H9 (cell line): ENCODE data around the gene ITGA8. TPM values are rescaled to one million over a fixed set of nuclear protein-coding genes. Genes with fewer than 3 reads are reported as not detected.

Source experiments
- DNase-seq: peaks from one replicate; pipeline ENCODE4 v3.0.0-alpha.2; 2017
- H2AFZ ChIP-seq: one replicate; pipeline ENCODE4 v1.6.1; 2013; ENCODE audit warnings: mild to moderate bottlenecking, low read length, control low read depth, moderate library complexity
- H2AK5ac ChIP-seq: 2 replicates; pipeline ENCODE4 v1.6.1; 2013; ENCODE audit warnings: low read length, control low read depth, mixed read lengths; ENCODE audit not compliant: insufficient read length
- H2BK120ac ChIP-seq: one replicate; pipeline ENCODE4 v1.6.1; 2013; ENCODE audit warnings: low read depth, mild to moderate bottlenecking, low read length, control low read depth, inconsistent platforms; ENCODE audit not compliant: poor library complexity, severe bottlenecking
- H2BK12ac ChIP-seq: 2 replicates; pipeline ENCODE4 v1.6.1; 2013; ENCODE audit warnings: low read length, control low read depth, mixed read lengths, low read depth; ENCODE audit not compliant: insufficient read length
- H2BK15ac ChIP-seq: 2 replicates; pipeline ENCODE4 v1.6.1; 2013; ENCODE audit warnings: low read depth, low read length, control low read depth
- H2BK20ac ChIP-seq: one replicate; pipeline ENCODE4 v1.6.1; 2013; ENCODE audit warnings: low read depth, mild to moderate bottlenecking, low read length, control low read depth, inconsistent platforms; ENCODE audit not compliant: poor library complexity, severe bottlenecking
- H2BK5ac ChIP-seq: 2 replicates; pipeline ENCODE4 v1.6.1; 2013; ENCODE audit warnings: low read length, control low read depth, mixed read lengths; ENCODE audit not compliant: insufficient read length
- H3K14ac ChIP-seq: 2 replicates; pipeline ENCODE4 v1.6.1; 2013; ENCODE audit warnings: low read length, control low read depth; ENCODE audit not compliant: insufficient read depth
- H3K18ac ChIP-seq: 2 replicates; pipeline ENCODE4 v1.6.1; 2013; ENCODE audit warnings: low read depth, mild to moderate bottlenecking, mixed read lengths, low read length, control low read depth; ENCODE audit not compliant: insufficient read length
- H3K23ac ChIP-seq: 2 replicates; pipeline ENCODE4 v1.6.1; 2013; ENCODE audit warnings: low read length, control low read depth, mixed read lengths, low read depth; ENCODE audit not compliant: insufficient read length
- H3K23me2 ChIP-seq: 2 replicates; pipeline ENCODE4 v1.6.1; 2013; ENCODE audit warnings: low read depth, mild to moderate bottlenecking, mixed read lengths, low read length, control low read depth; ENCODE audit not compliant: insufficient read length, poor library complexity, severe bottlenecking
- H3K27ac ChIP-seq: 2 replicates; pipeline ENCODE4 v1.5.1; 2013; ENCODE audit warnings: low read length, control low read depth, mixed read lengths, low read depth; ENCODE audit not compliant: insufficient read length
- H3K27me3 ChIP-seq: 2 replicates; pipeline ENCODE4 v1.6.1; 2013; ENCODE audit warnings: low read length, control low read depth, inconsistent platforms; ENCODE audit not compliant: insufficient read depth
- H3K4ac ChIP-seq: 2 replicates; pipeline ENCODE4 v1.6.1; 2013; ENCODE audit warnings: low read depth, mild to moderate bottlenecking, control low read depth, inconsistent platforms, low read length, moderate library complexity
- H3K4me1 ChIP-seq: 2 replicates; pipeline ENCODE4 v1.6.1; 2013; ENCODE audit warnings: low read length, control low read depth, inconsistent platforms; ENCODE audit not compliant: insufficient read depth
- H3K4me2 ChIP-seq: 2 replicates; pipeline ENCODE4 v1.6.1; 2013; ENCODE audit warnings: low read length, control low read depth, mixed read lengths; ENCODE audit not compliant: insufficient read length, insufficient read depth
- H3K56ac ChIP-seq: 2 replicates; pipeline ENCODE4 v1.6.1; 2013; ENCODE audit warnings: low read depth, mild to moderate bottlenecking, mixed read lengths, low read length, control low read depth; ENCODE audit not compliant: insufficient read length
- H3K79me1 ChIP-seq: 2 replicates; pipeline ENCODE4 v1.6.1; 2013; ENCODE audit warnings: low read depth, mild to moderate bottlenecking, moderate library complexity, low read length, control low read depth, inconsistent platforms; ENCODE audit not compliant: insufficient read depth, poor library complexity, severe bottlenecking
- H3K79me2 ChIP-seq: 2 replicates; pipeline ENCODE4 v1.6.1; 2013; ENCODE audit warnings: low read length, control low read depth, inconsistent platforms; ENCODE audit not compliant: insufficient read depth
- H3K9ac ChIP-seq: 2 replicates; pipeline ENCODE4 v1.6.1; 2013; ENCODE audit warnings: low read length, control low read depth, mixed read lengths; ENCODE audit not compliant: insufficient read length; ENCODE audit errors: extremely low read depth
- H3K9me3 ChIP-seq: one replicate; pipeline ENCODE4 v1.6.1; 2013; ENCODE audit warnings: low read depth, low read length, inconsistent platforms; ENCODE audit not compliant: control insufficient read depth
- H3T11ph ChIP-seq: one replicate; pipeline ENCODE4 v1.6.1; 2013; ENCODE audit warnings: mild to moderate bottlenecking, low read length, control low read depth, inconsistent platforms
- H4K20me1 ChIP-seq: one replicate; pipeline ENCODE4 v1.6.1; 2013; ENCODE audit not compliant: control insufficient read depth, insufficient read length, insufficient read depth
- H4K5ac ChIP-seq: 2 replicates; pipeline ENCODE4 v1.6.1; 2013; ENCODE audit warnings: low read depth, mild to moderate bottlenecking, mixed read lengths, low read length, control low read depth; ENCODE audit not compliant: insufficient read length
- H4K8ac ChIP-seq: replicated peaks from 2 replicates; pipeline ENCODE4 v1.6.1; 2013; ENCODE audit warnings: low read length, control low read depth, mixed read lengths, low read depth; ENCODE audit not compliant: insufficient read length
- H4K91ac ChIP-seq: 2 replicates; pipeline ENCODE4 v1.6.1; 2013; ENCODE audit warnings: low read depth, mild to moderate bottlenecking, moderate library complexity, mixed read lengths, low read length, control low read depth; ENCODE audit not compliant: insufficient read length
- H3K27ac Mint-ChIP-seq, 3 experiments: 2 replicates in 2 of 3; 3 replicates in 1 of 3; pipeline ENCODE4 v1.8.0; 2020 to 2021; ENCODE audit warnings: mixed read lengths in 3 of 3, mild to moderate bottlenecking in 1 of 3, moderate library complexity in 1 of 3
- H3K27me3 Mint-ChIP-seq: 2 replicates; pipeline ENCODE4 v1.8.0; 2021; ENCODE audit warnings: low read depth, mild to moderate bottlenecking, moderate library complexity, mixed read lengths
- H3K36me3 Mint-ChIP-seq, 3 experiments: 2 replicates in 2 of 3; 3 replicates in 1 of 3; pipeline ENCODE4 v1.8.0; 2020 to 2021; ENCODE audit warnings: low read depth in 3 of 3, mixed read lengths in 3 of 3; ENCODE audit not compliant: insufficient read depth in 1 of 3
- H3K4me1 Mint-ChIP-seq, 2 experiments: 2 replicates each; pipeline ENCODE4 v1.8.0; 2020; ENCODE audit warnings: mixed read lengths in 2 of 2
- H3K4me3 Mint-ChIP-seq, 2 experiments: 2 replicates in 1 of 2; 3 replicates in 1 of 2; pipeline ENCODE4 v1.8.0; 2020 to 2021; ENCODE audit warnings: mild to moderate bottlenecking in 2 of 2, mixed read lengths in 2 of 2, moderate library complexity in 1 of 2
- H3K9me3 Mint-ChIP-seq, 2 experiments: 2 replicates in 1 of 2; 3 replicates in 1 of 2; pipeline ENCODE4 v1.8.0; 2020; ENCODE audit warnings: mild to moderate bottlenecking in 2 of 2, mixed read lengths in 2 of 2, moderate library complexity in 1 of 2
- WGBS: extraction: QIAGEN DNeasy Blood & Tissue Kit; methylation state at CpG from one replicate; pipeline ENCODE4 v1.1.7; 2013; ENCODE audit warnings: missing lambda C conversion rate, low lambda C conversion rate, mixed read lengths; ENCODE audit not compliant: insufficient read length; ENCODE audit errors: extremely low coverage; 5-methylcytosine and 5-hydroxymethylcytosine counted together
- total RNA-seq: library from RNA; stranded (reverse); gene quantifications from 2 replicates; pipeline ENCODE4 v1.2.1, GENCODE V29; 2021
- TF ChIP-seq, protein P1 (sequence below): fragments of 200-600 bp; sonication (generic); conservative IDR thresholded peaks from 3 replicates; pipeline ENCODE4 v1.8.0; 2021; ENCODE audit warnings: antibody characterized with exemption, mild to moderate bottlenecking

The ITGA8 gene
- total RNA-seq, 1 experiment from 2014 or later, result not detected

DNA sequence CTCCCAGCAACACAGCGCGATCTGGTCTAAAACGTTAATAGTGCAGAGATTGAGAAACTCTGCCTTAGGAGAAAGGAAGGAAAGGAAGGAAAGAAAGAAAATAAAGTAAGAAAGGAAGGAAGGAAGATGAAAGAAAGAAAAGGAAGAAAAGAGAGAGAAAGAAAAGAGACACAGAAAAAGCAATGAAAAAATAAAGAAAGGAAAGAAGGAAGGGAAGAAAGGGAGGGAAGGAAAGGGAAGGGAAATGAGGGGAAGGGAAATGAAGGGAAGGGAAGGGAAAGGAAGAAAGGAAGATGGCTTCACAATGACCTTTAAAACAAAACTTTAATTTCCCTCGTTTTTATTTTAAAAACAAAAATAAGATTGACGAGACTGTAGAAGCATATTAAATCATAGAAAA, 173.1 kb downstream of the ITGA8 start:
- Histone ChIP-seq H3K23me2 (no peaks in the 10 kb centered on the region), H3K4ac (no peak overlapping the region), H2BK15ac (no peak overlapping the region), H3K79me1 (no peaks in the 10 kb centered on the region), H3K4me2 (no peak overlapping the region), H3K14ac (no peak overlapping the region), H3K9ac (no peak overlapping the region), H3K27ac (no peak overlapping the region), H4K20me1 (no peaks in the 10 kb centered on the region), H3K4me1 (no peaks in the 10 kb centered on the region), H4K8ac (no peak overlapping the region), H3K18ac (no peak overlapping the region), H2AK5ac (no peak overlapping the region), H2BK20ac (no peak overlapping the region), H2BK5ac (no peak overlapping the region), H3K56ac (no peak overlapping the region), H3K27me3 (no peaks in the 10 kb centered on the region), H4K91ac (no peak overlapping the region), H3K9me3 (no peaks in the 10 kb centered on the region), H3K79me2 (no peaks in the 10 kb centered on the region), H4K5ac (no peak overlapping the region), H2BK12ac (no peak overlapping the region), H2BK120ac (no peak overlapping the region), H2AFZ (no peak overlapping the region), H3T11ph (no peak overlapping the region), H3K23ac (no peak overlapping the region)
- DNase-seq, result no peak
- WGBS, result no CpG with 5 or more reads among the region's 5 CpGs
- no peaks in the 10 kb centered on the region for H3K4me1 Mint-ChIP-seq
- peaks cover 11% of the 10 kb centered on the region for H3K27me3 Mint-ChIP-seq
- H3K9me3 Mint-ChIP-seq, result peaks cover 0 to 4% of the 10 kb centered on the region in 2 experiments; a peak in 1 of 5 replicates
- no peak overlapping the region; a peak in 1 of 7 replicates for H3K27ac Mint-ChIP-seq
- no peak overlapping the region for H3K4me3 Mint-ChIP-seq
- H3K36me3 Mint-ChIP-seq, result no peaks in the 10 kb centered on the region; a peak in 1 of 7 replicates
- TF ChIP-seq, protein P1, sequence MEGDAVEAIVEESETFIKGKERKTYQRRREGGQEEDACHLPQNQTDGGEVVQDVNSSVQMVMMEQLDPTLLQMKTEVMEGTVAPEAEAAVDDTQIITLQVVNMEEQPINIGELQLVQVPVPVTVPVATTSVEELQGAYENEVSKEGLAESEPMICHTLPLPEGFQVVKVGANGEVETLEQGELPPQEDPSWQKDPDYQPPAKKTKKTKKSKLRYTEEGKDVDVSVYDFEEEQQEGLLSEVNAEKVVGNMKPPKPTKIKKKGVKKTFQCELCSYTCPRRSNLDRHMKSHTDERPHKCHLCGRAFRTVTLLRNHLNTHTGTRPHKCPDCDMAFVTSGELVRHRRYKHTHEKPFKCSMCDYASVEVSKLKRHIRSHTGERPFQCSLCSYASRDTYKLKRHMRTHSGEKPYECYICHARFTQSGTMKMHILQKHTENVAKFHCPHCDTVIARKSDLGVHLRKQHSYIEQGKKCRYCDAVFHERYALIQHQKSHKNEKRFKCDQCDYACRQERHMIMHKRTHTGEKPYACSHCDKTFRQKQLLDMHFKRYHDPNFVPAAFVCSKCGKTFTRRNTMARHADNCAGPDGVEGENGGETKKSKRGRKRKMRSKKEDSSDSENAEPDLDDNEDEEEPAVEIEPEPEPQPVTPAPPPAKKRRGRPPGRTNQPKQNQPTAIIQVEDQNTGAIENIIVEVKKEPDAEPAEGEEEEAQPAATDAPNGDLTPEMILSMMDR, result no peak
